ENCODE data around the gene SERPINB11.

DNA sequence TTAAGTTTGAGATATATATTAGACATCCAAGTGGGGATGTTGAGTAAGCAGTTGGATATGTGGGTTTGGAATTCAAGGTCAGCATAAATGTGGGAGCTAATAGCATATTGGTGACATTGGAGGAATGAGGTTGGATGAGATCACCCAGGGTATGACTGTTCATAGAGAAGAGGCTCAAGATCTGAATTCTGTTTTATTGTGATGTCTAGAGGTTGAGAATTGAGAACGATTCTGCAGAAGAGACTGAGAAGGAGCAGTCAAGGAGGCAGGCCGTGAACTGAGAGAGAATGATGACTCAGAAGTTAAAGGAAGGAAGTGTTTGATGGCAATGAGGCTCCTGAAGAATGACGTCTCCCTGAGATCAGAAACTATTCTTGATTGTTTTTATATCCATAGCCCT lies 5.9 kb downstream of the SERPINB11 start:
- TF ChIP-seq, protein P1, sequence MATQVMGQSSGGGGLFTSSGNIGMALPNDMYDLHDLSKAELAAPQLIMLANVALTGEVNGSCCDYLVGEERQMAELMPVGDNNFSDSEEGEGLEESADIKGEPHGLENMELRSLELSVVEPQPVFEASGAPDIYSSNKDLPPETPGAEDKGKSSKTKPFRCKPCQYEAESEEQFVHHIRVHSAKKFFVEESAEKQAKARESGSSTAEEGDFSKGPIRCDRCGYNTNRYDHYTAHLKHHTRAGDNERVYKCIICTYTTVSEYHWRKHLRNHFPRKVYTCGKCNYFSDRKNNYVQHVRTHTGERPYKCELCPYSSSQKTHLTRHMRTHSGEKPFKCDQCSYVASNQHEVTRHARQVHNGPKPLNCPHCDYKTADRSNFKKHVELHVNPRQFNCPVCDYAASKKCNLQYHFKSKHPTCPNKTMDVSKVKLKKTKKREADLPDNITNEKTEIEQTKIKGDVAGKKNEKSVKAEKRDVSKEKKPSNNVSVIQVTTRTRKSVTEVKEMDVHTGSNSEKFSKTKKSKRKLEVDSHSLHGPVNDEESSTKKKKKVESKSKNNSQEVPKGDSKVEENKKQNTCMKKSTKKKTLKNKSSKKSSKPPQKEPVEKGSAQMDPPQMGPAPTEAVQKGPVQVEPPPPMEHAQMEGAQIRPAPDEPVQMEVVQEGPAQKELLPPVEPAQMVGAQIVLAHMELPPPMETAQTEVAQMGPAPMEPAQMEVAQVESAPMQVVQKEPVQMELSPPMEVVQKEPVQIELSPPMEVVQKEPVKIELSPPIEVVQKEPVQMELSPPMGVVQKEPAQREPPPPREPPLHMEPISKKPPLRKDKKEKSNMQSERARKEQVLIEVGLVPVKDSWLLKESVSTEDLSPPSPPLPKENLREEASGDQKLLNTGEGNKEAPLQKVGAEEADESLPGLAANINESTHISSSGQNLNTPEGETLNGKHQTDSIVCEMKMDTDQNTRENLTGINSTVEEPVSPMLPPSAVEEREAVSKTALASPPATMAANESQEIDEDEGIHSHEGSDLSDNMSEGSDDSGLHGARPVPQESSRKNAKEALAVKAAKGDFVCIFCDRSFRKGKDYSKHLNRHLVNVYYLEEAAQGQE (IDR thresholded peaks at IDR 0.05; ENCODE audit: insufficient read depth in 1 of 2, low read depth in 2 of 2, low read length in 2 of 2): no peak
- TF ChIP-seq TAF1 (IDR thresholded peaks at IDR 0.05; ENCODE audit: borderline replicate concordance, insufficient read depth, low read length) (no peak), POLR2AphosphoS5 (IDR thresholded peaks at IDR 0.05; ENCODE audit: low read depth, low read length) (no peak), SIN3A (IDR thresholded peaks at IDR 0.05; ENCODE audit: borderline replicate concordance, insufficient read depth, low read length) (no peak), FOXP2 (optimal IDR thresholded peaks at IDR 0.05; ENCODE audit: borderline replicate concordance, extremely low read depth, extremely low read length, insufficient read depth) (no peak)
